Skeletal muscle satellite cell (primary cell): ENCODE measurements around the gene OAS2.

ENCODE experiments used
- H3K27me3 ChIP-seq: 2 replicates; pipeline ENCODE4 v1.7.0; 2013; ENCODE audit warnings: low read length; ENCODE audit not compliant: control insufficient read depth, insufficient read depth
- H3K36me3 ChIP-seq: 2 replicates; pipeline ENCODE4 v1.7.0; 2013; ENCODE audit warnings: mild to moderate bottlenecking, control low read depth, low read length; ENCODE audit not compliant: insufficient read depth
- H3K4me1 ChIP-seq: 2 replicates; pipeline ENCODE4 v1.7.0; 2013; ENCODE audit warnings: low read length; ENCODE audit not compliant: control insufficient read depth, insufficient read depth
- H3K4me2 ChIP-seq: 2 replicates; pipeline ENCODE4 v1.7.0; 2013; ENCODE audit warnings: mild to moderate bottlenecking, low read length
- H3K4me3 ChIP-seq: 2 replicates; pipeline ENCODE4 v1.7.0; 2013; ENCODE audit warnings: low read length
- H3K9ac ChIP-seq: 2 replicates; pipeline ENCODE4 v1.7.0; 2013; ENCODE audit warnings: mild to moderate bottlenecking, low read depth, low read length, moderate library complexity
- H3K9me3 ChIP-seq: replicated peaks from 2 replicates; pipeline ENCODE4 v1.7.0; 2013; ENCODE audit warnings: mild to moderate bottlenecking, control low read depth, low read length

OAS2 gene

GRCh38 chr12:113003636-113004035 is 25.3 kb downstream of the OAS2 start:
- no peaks in the 10 kb centered on the region for H3K36me3 ChIP-seq
- H3K4me2 ChIP-seq: no peak overlapping the region
- H3K4me1 ChIP-seq: peaks cover 4% of the 10 kb centered on the region
- peaks cover under 1% of the 10 kb centered on the region for H3K9me3 ChIP-seq
- H3K9ac ChIP-seq: no peak overlapping the region
- H3K4me3 ChIP-seq: no peak overlapping the region
- H3K27me3 ChIP-seq: peaks cover 24% of the 10 kb centered on the region

GRCh38 chr12:113005762-113006161 is 27.4 kb downstream of the OAS2 start:
- Histone ChIP-seq H3K27me3 (peaks cover 21% of the 10 kb centered on the region), H3K9ac (no peak overlapping the region), H3K36me3 (no peaks in the 10 kb centered on the region)

GRCh38 chr12:113006206-113006605 is 27.9 kb downstream of the OAS2 start:
- Histone ChIP-seq H3K9me3 (no peaks in the 10 kb centered on the region), H3K4me2 (no peak overlapping the region), H3K9ac (no peak overlapping the region), H3K27me3 (peaks cover 21% of the 10 kb centered on the region), H3K4me3 (no peak overlapping the region), H3K36me3 (no peaks in the 10 kb centered on the region), H3K4me1 (peaks cover 4% of the 10 kb centered on the region)

More at GRCh38 chr12:113005762-113006161, 27.4 kb downstream of the OAS2 start:
- no peak overlapping the region for H3K4me3 ChIP-seq
- no peak overlapping the region for H3K4me2 ChIP-seq
- no peaks in the 10 kb centered on the region for H3K9me3 ChIP-seq
- H3K4me1 ChIP-seq: peaks cover 4% of the 10 kb centered on the region

- no peak overlapping the region for H3K4me2 ChIP-seq
- H3K4me3 ChIP-seq: no peak overlapping the region
- H3K36me3 ChIP-seq: no peaks in the 10 kb centered on the region
- no peaks in the 10 kb centered on the region for H3K9me3 ChIP-seq
- no peak overlapping the region for H3K9ac ChIP-seq
- peaks cover 21% of the 10 kb centered on the region for H3K27me3 ChIP-seq
- peaks cover 4% of the 10 kb centered on the region for H3K4me1 ChIP-seq
Measured at GRCh38 chr12:113006641-113007040, 28.3 kb downstream of the OAS2 start.

GRCh38 chr12:113007166-113007565 is 28.8 kb downstream of the OAS2 start:
- Histone ChIP-seq H3K27me3 (peaks cover 21% of the 10 kb centered on the region), H3K4me3 (no peak overlapping the region), H3K36me3 (no peaks in the 10 kb centered on the region), H3K9ac (no peak overlapping the region), H3K4me2 (no peak overlapping the region), H3K9me3 (no peaks in the 10 kb centered on the region), H3K4me1 (peaks cover 4% of the 10 kb centered on the region)

GRCh38 chr12:113010701-113011100 is 32.4 kb downstream of the OAS2 start:
- H3K4me3 ChIP-seq: no peak overlapping the region
- H3K9ac ChIP-seq: no peak overlapping the region
- no peaks in the 10 kb centered on the region for H3K36me3 ChIP-seq
- peaks cover 18% of the 10 kb centered on the region for H3K27me3 ChIP-seq
- peaks cover 4% of the 10 kb centered on the region for H3K4me1 ChIP-seq
- no peaks in the 10 kb centered on the region for H3K9me3 ChIP-seq
- no peak overlapping the region for H3K4me2 ChIP-seq

GRCh38 chr12:113014565-113014964 is 36.2 kb downstream of the OAS2 start:
- H3K4me2 ChIP-seq: no peak overlapping the region
- peaks cover 9% of the 10 kb centered on the region for H3K27me3 ChIP-seq
- no peak overlapping the region for H3K4me3 ChIP-seq
- H3K9me3 ChIP-seq: no peaks in the 10 kb centered on the region
- no peaks in the 10 kb centered on the region for H3K36me3 ChIP-seq
- H3K4me1 ChIP-seq: peaks cover 8% of the 10 kb centered on the region
- H3K9ac ChIP-seq: no peak overlapping the region

GRCh38 chr12:113016796-113017195 is 38.5 kb downstream of the OAS2 start:
- Histone ChIP-seq H3K27me3 (peaks cover 9% of the 10 kb centered on the region), H3K4me1 (peaks cover 9% of the 10 kb centered on the region), H3K9ac (no peak overlapping the region), H3K9me3 (no peaks in the 10 kb centered on the region), H3K4me3 (no peak overlapping the region), H3K4me2 (no peak overlapping the region), H3K36me3 (no peaks in the 10 kb centered on the region)

- H3K4me2 ChIP-seq: peak overlapping the region; percentile 11
Measured at GRCh38 chr12:113019025-113019424, 40.7 kb downstream of the OAS2 start.

GRCh38 chr12:113021500-113021899 is 43.2 kb downstream of the OAS2 start:
- no peak overlapping the region for H3K4me2 ChIP-seq
- no peaks in the 10 kb centered on the region for H3K36me3 ChIP-seq
- H3K9ac ChIP-seq: no peak overlapping the region
- peaks cover 9% of the 10 kb centered on the region for H3K4me1 ChIP-seq
- no peaks in the 10 kb centered on the region for H3K27me3 ChIP-seq
- H3K9me3 ChIP-seq: no peaks in the 10 kb centered on the region
- H3K4me3 ChIP-seq: no peak overlapping the region

More at GRCh38 chr12:113019025-113019424, 40.7 kb downstream of the OAS2 start:
- Histone ChIP-seq H3K27me3 (peaks cover 9% of the 10 kb centered on the region), H3K9ac (no peak overlapping the region), H3K9me3 (no peaks in the 10 kb centered on the region), H3K4me3 (no peak overlapping the region), H3K36me3 (no peaks in the 10 kb centered on the region), H3K4me1 (peaks cover 9% of the 10 kb centered on the region)

GRCh38 chr12:113022563-113023297 is 44.4 kb downstream of the OAS2 start:
- no peaks in the 10 kb centered on the region for H3K36me3 ChIP-seq
- H3K4me3 ChIP-seq: no peak overlapping the region
- H3K4me1 ChIP-seq: peaks cover 9% of the 10 kb centered on the region
- no peak overlapping the region for H3K4me2 ChIP-seq
- H3K9ac ChIP-seq: no peak overlapping the region
- H3K27me3 ChIP-seq: no peaks in the 10 kb centered on the region
- no peaks in the 10 kb centered on the region for H3K9me3 ChIP-seq

GRCh38 chr12:113027726-113028125 is 49.4 kb downstream of the OAS2 start:
- Histone ChIP-seq H3K9ac (no peak overlapping the region), H3K4me3 (no peak overlapping the region), H3K9me3 (no peaks in the 10 kb centered on the region), H3K36me3 (no peaks in the 10 kb centered on the region), H3K4me1 (no peaks in the 10 kb centered on the region), H3K27me3 (peaks cover 10% of the 10 kb centered on the region), H3K4me2 (no peak overlapping the region)
